T-helper 1 cell treated with Interleukin-12 subunit alpha and Interleukin-12 subunit beta and Interleukin-4 antibody, amounts not matched to agents 30 μg/mL and 1 μg/mL, for 36 hours (primary cell): ENCODE measurements around the gene EXTL1.

Experiments used
- H3K27ac Mint-ChIP-seq: one replicate; pipeline ENCODE4 v1.8.0; 2021; ENCODE audit warnings: mild to moderate bottlenecking, mixed read lengths
- H3K27me3 Mint-ChIP-seq: one replicate; pipeline ENCODE4 v1.8.0; 2021; ENCODE audit warnings: low read depth, mixed read lengths
- H3K36me3 Mint-ChIP-seq: one replicate; pipeline ENCODE4 v1.8.0; 2021; ENCODE audit warnings: low read depth, mixed read lengths
- H3K4me1 Mint-ChIP-seq: one replicate; pipeline ENCODE4 v1.8.0; 2021; ENCODE audit warnings: low read depth, mixed read lengths
- H3K4me3 Mint-ChIP-seq: one replicate; pipeline ENCODE4 v1.8.0; 2021; ENCODE audit warnings: mild to moderate bottlenecking, moderate library complexity, mixed read lengths
- H3K9me3 Mint-ChIP-seq: one replicate; pipeline ENCODE4 v1.8.0; 2021; ENCODE audit warnings: mixed read lengths

Gene EXTL1

DNA sequence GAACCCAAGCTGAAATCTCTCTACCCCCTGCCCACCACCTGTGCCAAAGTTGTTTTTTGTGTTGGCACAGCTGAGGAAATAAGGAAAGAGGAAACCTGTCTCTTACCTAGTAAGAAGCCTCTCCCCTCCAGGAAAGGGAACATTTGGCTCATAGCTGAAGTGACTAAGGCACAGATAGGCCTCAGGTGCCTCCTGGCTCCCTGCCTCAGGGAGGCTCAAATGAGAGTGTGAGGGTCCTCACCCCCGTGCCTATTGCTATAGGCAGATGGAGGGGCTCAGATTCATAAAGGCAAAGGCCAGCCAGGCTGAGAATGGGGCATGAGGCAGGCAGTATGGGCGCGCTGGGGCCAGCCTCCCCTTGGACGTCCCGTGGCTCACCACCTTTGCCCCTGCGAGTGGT, 16.9 kb downstream of the EXTL1 start:
- H3K36me3 Mint-ChIP-seq = no peaks in the 10 kb centered on the region
- peaks cover 12% of the 10 kb centered on the region for H3K4me1 Mint-ChIP-seq
- H3K27ac Mint-ChIP-seq = no peak overlapping the region
- peaks cover 12% of the 10 kb centered on the region for H3K27me3 Mint-ChIP-seq
- no peak overlapping the region for H3K4me3 Mint-ChIP-seq
- no peaks in the 10 kb centered on the region for H3K9me3 Mint-ChIP-seq

DNA sequence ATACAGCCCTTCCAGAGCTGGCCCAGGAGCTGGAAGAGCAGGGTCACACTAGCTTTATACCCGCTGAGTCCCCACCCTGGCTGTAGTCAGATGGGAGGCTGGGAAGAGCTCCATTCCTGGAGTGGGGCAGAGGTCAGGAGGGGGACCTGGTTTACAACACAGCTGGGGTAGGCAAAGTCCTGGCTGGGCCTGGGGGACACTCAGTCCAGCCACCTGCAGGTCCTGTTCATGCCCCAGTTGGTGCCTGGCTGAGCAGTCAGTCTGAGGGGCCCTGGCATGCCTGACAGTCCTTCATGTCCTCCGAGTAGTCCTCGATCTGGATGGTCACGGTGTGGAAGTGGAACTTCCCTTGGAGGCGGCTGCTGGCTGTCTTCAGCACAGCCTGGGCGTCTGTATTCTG, 17.3 kb downstream of the EXTL1 start:
- H3K9me3 Mint-ChIP-seq = no peaks in the 10 kb centered on the region
- no peak overlapping the region for H3K4me3 Mint-ChIP-seq
- peaks cover 16% of the 10 kb centered on the region for H3K27me3 Mint-ChIP-seq
- H3K36me3 Mint-ChIP-seq = no peaks in the 10 kb centered on the region
- H3K27ac Mint-ChIP-seq = no peak overlapping the region
- peaks cover 12% of the 10 kb centered on the region for H3K4me1 Mint-ChIP-seq

DNA sequence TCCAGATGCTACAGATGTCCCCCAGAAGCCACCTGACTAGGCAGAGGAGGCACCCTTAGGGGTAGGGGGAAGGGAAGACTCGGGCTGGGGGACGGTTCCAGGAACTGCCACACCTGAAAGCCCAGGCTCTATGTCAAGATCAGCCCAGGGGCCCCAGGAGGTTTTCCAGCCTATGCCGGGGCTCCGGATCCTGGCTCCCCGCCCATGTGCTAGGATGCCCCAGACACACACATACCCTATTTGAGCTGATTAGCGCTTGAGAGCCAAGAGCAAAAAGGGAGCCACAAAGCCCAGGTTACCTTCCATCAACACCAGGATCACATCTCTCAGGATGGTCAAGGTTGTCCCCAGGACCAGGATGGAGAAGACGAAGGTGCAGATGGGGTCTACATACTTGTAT, 19.8 kb downstream of the EXTL1 start:
- H3K9me3 Mint-ChIP-seq = no peaks in the 10 kb centered on the region
- H3K4me1 Mint-ChIP-seq = no peaks in the 10 kb centered on the region
- no peaks in the 10 kb centered on the region for H3K36me3 Mint-ChIP-seq
- H3K27me3 Mint-ChIP-seq = peaks cover 23% of the 10 kb centered on the region
- no peak overlapping the region for H3K4me3 Mint-ChIP-seq
- no peak overlapping the region for H3K27ac Mint-ChIP-seq

DNA sequence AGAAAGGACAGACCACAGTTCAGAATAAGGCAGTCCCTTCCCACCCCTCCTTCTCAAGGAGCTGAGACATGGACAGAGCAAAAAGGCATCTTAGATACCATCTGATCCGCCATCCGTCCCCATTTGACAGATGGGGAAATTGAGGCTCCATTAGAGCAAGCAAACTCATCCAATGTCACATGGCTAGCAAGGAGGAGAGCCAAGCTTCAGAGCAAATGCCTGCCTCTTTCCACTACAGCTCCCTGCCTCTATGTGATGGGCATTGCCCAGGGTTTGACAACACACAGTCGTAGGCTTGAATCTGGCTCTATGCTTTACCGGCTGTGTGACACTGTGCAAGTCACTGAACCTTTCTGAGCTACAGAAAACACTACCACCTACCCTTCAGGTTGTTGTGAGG, 20.4 kb downstream of the EXTL1 start:
- Mint-ChIP-seq H3K4me1 (no peaks in the 10 kb centered on the region), H3K4me3 (no peak overlapping the region), H3K9me3 (no peaks in the 10 kb centered on the region), H3K27me3 (peaks cover 28% of the 10 kb centered on the region), H3K27ac (no peak overlapping the region), H3K36me3 (no peaks in the 10 kb centered on the region)

DNA sequence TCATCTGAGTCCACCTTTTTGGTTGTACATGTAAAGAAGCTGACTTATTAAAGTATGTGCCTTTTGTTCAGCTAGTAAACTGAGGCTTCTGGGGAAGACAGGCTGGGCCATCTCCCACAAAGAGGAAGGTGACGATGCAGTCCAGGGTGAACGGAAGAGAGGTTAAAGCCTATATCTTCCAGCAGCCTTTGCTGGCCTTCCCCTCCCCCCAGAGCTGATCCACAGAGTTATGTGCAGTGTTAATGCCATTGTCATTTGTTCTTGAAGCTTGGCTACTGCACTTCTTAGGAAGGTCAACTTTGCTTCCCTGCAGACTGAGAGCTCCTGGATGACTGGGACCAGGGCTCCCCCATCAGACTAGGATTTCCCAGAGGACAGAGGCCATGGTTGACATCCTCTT, 22.2 kb downstream of the EXTL1 start:
- Mint-ChIP-seq H3K9me3 (no peaks in the 10 kb centered on the region), H3K4me1 (no peaks in the 10 kb centered on the region), H3K27me3 (peaks cover 43% of the 10 kb centered on the region), H3K27ac (no peak overlapping the region), H3K4me3 (no peak overlapping the region), H3K36me3 (no peaks in the 10 kb centered on the region)

DNA sequence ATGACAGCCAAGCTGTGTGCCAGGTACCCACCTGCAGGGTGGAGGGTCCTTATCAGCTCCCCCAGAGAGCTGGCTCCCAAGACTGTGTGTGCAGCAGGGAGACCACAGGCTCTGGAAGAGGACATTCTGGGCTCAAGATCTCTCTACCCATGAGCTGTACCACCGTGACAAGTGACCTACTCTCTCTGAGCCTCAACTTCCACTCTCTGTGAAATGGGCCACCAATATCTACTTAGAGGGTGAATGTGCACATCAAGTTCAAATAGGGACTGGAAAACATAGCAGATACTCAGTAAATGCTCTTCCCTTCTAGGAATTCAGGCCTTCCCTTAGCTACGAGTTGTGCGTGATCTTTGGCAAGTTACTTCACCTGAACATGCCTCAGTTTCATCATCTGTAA, 22.8 kb downstream of the EXTL1 start:
- Mint-ChIP-seq H3K27me3 (peaks cover 50% of the 10 kb centered on the region), H3K9me3 (no peaks in the 10 kb centered on the region), H3K36me3 (no peaks in the 10 kb centered on the region), H3K4me3 (no peak overlapping the region), H3K4me1 (no peaks in the 10 kb centered on the region), H3K27ac (no peak overlapping the region)

DNA sequence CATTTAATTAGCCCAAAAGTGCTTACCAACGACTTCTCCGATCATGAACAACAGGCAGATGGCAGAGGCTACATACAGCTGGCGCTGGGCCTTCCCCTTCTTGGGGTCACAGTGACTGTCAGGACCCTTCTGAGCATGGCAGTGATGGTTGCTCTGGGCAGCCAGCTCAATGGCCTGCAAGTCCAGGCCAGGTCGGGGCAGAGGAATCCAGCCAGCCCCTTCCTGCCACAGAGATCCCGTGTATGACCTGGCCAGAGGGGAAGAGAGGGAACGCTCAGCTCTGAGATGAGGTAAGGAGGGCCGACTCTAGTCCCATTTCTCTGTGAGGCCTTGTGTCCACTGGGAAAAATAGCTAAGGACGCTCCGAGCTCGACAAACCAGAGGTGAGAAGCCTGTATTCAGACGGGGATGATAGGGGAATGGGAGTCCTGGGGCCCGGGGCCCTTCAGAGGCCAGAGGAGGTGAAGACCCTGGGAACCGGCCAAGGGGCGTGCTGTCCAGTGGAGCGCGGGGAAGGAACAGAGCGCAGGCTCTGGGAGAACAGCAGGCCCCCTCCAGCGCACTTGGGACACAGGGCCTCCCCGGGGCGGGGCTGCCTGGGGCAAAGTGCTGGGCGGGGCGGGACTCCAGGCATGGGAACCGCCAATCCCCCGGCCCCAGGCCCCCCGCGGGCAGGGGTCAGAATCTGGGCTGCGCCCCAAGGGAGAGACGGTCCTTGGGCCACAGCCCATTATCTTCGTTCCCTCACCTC, 23.6 kb downstream of the EXTL1 start:
- H3K9me3 Mint-ChIP-seq = no peaks in the 10 kb centered on the region
- H3K27ac Mint-ChIP-seq = no peak overlapping the region
- H3K4me3 Mint-ChIP-seq = no peak overlapping the region
- no peaks in the 10 kb centered on the region for H3K4me1 Mint-ChIP-seq
- no peaks in the 10 kb centered on the region for H3K36me3 Mint-ChIP-seq
- peaks cover 55% of the 10 kb centered on the region for H3K27me3 Mint-ChIP-seq

DNA sequence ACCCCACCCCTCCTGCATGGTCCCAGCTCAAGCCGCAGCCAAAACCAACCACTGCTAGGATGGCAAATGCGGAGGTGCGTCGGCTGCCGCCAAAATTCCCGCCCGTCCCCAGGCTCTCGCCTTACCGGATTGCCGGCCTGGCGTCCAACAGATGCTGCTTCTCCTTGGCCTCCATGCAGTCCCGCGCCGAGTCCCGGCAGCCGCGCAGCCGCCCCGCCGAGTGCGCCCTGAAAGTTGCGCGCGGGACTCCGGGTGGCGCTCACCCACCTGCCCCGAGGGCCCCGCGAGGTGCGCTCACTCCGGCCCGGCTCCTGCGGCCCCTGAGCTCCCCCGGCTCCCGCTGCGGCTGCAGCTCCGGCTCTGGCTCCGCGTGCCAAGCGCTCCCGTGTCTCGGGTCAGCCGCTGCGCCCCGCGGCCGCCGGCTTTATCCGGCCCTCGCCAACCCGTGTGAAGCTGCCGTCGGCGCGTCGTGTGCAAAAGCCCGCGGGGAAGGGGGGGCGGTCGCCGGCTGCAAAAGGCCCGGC, 24.2 kb downstream of the EXTL1 start, which contains the start of gene SLC30A2:
TSS of gene SLC30A2 (minus strand) at position 397 of the 524 bp plus-strand sequence. CDS start at position 175, 222 bp downstream.
- Mint-ChIP-seq H3K36me3 (no peaks in the 10 kb centered on the region), H3K4me1 (no peaks in the 10 kb centered on the region), H3K9me3 (no peaks in the 10 kb centered on the region), H3K27ac (no peak within 1 kb of the TSS), H3K27me3 (peaks cover 58% of the 10 kb centered on the region), H3K4me3 (no peak within 1 kb of the TSS)

DNA sequence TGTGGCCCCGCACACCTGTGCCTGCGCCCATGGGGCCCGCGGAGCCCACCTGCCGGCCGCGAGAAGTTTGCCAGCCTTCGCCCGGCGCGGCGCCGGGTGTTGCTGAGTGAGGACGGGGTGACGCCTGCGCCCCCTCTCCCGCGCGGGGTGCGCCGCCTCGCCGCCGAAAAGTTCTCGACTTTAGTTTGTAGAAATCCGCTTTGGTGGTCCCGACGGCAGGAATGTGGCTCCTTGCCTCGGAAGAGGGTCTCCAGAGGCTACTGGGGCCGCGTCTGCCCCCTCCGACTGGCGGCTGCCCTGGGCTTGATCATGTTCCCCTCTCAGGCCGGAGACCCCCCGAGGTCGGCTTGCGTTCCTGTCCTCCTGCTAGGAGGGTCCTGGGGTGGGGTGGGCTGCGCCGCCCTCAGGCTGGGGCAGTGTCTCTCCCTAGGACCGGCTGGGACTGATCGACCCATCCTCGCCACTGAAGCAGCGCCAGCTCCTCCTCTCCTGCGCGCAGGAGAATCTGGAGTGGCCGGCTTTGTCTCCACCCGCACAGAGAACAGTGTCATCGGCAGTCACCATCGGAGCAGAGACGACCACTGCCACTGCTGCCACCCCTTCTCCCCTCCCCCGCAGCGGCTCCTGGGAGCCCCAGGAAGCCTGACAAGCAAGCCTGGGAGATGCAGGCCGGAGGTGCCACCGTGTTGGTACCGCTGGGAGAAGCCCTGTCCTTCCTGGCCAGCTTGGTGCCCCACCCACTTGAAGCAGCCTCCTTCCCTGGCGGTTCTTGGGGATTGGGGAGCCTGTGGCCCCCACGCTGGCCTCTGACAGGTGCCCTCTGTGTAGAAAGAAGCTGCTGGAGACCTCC, 24.9 kb downstream of the EXTL1 start:
- Mint-ChIP-seq H3K4me1 (no peaks in the 10 kb centered on the region), H3K27ac (no peak overlapping the region), H3K9me3 (no peaks in the 10 kb centered on the region), H3K4me3 (no peak overlapping the region), H3K27me3 (peaks cover 65% of the 10 kb centered on the region), H3K36me3 (no peaks in the 10 kb centered on the region)

DNA sequence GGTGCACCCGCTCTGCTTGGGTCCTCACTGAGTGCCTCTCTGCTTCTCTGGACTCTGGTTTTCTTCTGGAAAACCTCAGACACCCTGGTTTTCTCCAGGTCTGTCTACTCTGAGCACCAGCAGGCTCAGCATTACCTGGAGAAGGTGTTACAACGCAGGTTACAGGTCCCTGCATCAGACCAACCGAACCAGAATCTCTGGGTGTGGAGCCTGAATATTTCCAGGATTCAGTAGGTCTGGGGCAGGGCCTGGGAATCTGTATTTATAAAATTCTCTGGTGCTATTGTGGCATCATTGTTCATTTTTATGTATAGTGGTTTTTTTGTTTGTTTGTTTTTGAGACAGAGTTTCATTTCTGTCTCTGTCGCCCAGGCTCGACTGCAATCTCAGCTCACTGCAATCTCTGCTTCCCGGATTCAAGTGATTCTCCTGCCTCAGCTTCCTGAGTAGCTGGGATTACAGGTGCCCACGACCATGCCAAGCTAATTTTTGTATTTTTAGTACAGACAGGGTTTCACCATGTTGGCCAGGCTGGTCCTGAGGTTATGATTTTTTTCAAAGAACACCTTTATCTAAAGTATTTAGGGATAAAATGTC, 25.8 kb downstream of the EXTL1 start:
- Mint-ChIP-seq H3K4me1 (no peaks in the 10 kb centered on the region), H3K27me3 (peaks cover 70% of the 10 kb centered on the region), H3K4me3 (no peak overlapping the region), H3K9me3 (no peaks in the 10 kb centered on the region), H3K27ac (no peak overlapping the region), H3K36me3 (no peaks in the 10 kb centered on the region)

DNA sequence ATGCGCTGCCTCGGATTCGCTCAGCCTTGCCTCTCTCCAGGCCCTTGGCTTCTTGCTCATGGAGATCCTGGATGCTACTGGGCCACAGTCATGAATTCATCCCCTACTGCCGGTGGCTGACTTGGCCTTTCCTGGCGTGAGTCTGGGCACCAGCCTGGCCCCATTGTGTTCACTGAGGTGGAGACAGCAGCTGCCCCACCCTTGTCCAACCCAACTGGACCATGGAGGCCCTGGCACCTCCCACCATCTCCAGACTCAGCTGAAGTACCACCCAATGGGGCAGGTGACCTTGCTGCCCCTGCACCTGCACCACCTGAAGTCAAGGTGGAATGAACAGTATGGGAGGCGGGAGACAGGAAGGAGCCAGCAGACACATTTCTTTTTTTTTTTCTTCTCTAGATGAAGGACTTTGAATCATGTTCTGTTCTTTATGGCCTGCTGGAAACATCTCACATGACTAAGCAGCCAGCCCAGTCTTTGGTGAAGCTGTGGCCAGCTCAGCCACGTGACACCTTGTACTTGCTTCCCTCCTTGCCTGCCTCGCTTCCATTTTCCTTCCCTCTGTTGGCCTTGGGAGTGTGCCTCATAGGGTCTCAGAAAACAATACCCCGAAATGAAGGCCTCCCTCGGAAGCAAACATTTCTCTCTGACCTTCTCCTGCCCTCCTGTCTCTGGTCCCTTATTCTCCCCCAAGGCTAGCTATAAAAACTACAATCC, 28.1 kb downstream of the EXTL1 start:
- no peaks in the 10 kb centered on the region for H3K36me3 Mint-ChIP-seq
- H3K27me3 Mint-ChIP-seq = peaks cover 70% of the 10 kb centered on the region
- no peaks in the 10 kb centered on the region for H3K4me1 Mint-ChIP-seq
- H3K27ac Mint-ChIP-seq = no peak overlapping the region
- H3K4me3 Mint-ChIP-seq = no peak overlapping the region
- no peaks in the 10 kb centered on the region for H3K9me3 Mint-ChIP-seq

DNA sequence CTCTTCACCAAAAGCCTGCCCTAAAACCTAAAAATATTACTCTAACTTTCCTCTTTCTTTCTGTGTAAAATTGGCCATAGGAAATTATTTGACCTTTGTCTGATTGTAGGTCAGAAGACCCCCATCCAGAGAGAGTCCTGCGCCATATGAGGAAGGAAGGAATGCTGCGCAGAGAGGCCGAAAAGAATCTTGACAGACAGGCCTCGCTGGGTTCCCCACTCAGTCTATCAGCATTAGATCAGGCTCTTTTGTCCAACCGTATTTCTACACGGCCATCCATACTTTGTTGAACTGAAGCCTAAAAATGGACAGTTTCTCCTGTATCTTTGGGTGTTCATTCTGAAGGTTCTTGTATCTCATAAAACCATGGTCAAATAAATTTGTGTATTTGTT, 28.7 kb downstream of the EXTL1 start:
- H3K27ac Mint-ChIP-seq = no peak overlapping the region
- H3K4me3 Mint-ChIP-seq = no peak overlapping the region
- no peaks in the 10 kb centered on the region for H3K4me1 Mint-ChIP-seq
- H3K9me3 Mint-ChIP-seq = no peaks in the 10 kb centered on the region
- H3K36me3 Mint-ChIP-seq = no peaks in the 10 kb centered on the region
- peaks cover 70% of the 10 kb centered on the region for H3K27me3 Mint-ChIP-seq

DNA sequence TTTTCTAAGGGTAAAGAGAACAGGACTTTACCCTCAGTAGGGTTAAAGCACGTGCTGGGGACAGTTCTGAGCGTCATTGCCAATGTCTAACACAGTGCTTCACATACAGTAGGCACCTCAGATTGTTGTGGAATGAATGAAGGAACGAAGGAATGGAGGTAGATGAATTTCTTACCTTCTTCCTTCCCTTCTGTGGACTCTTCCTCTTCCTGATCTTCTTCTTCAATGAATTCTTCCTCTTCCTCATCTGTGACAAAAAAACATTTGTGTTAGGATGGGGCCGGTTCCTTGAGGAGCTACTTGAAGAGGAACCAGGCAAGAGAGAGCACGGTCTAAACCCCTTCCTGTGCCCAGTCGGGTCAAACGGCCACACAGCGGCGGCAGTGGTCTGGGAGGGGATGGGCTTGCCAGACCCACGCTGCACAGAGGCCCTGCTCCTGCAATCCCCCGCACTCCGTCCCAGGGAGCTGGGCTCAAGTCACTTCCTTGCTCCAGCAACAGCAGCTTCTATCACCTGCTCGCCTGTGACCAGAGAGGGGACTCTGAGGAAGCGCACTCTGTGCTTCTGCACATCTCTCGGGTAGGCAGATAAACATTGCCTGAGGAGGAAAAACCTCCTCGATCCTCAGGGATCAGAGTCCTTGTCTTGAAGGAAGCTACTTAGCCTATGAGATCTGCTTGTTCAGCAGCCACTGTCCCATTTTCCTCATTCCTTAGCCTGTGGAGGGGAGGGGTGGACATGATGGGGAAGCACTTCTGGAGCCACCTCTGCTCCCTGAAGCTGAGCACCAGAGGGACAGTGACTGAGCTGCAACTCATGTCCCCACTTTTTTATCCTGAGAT, 32.4 kb downstream of the EXTL1 start:
- Mint-ChIP-seq H3K27ac (no peak overlapping the region), H3K27me3 (peaks cover 59% of the 10 kb centered on the region), H3K4me1 (no peaks in the 10 kb centered on the region), H3K4me3 (no peak overlapping the region), H3K36me3 (no peaks in the 10 kb centered on the region), H3K9me3 (no peaks in the 10 kb centered on the region)
